ENCODE results near the gene TGDS.

DNA sequence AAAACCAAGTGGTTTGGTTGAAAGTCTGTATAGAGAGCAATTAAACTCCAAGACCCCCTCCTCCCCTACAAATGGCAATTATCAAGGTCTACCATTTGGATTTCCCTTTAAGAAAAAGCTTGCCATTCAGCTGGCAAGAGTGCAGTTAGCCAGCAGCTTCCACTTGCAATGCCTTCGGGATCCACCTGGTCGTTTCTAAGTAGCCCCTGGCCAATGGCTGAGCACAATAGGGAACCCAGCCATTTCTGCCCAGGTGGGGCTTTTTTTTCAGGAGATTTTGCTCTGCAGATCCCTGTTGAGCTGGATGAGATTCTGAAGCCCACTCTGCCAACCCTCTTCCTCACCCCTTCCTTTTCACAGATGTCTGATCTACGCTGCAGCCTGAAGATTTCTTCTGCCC is 26.3 kb downstream of the TGDS start:
- TF ChIP-seq, protein P1, sequence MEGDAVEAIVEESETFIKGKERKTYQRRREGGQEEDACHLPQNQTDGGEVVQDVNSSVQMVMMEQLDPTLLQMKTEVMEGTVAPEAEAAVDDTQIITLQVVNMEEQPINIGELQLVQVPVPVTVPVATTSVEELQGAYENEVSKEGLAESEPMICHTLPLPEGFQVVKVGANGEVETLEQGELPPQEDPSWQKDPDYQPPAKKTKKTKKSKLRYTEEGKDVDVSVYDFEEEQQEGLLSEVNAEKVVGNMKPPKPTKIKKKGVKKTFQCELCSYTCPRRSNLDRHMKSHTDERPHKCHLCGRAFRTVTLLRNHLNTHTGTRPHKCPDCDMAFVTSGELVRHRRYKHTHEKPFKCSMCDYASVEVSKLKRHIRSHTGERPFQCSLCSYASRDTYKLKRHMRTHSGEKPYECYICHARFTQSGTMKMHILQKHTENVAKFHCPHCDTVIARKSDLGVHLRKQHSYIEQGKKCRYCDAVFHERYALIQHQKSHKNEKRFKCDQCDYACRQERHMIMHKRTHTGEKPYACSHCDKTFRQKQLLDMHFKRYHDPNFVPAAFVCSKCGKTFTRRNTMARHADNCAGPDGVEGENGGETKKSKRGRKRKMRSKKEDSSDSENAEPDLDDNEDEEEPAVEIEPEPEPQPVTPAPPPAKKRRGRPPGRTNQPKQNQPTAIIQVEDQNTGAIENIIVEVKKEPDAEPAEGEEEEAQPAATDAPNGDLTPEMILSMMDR (IDR thresholded peaks at IDR 0.05), result no peak
- TF ChIP-seq POLR2A (IDR thresholded peaks at IDR 0.05), result no peak

Data from thyroid gland (tissue), 4 donors.